22Rv1 (cell line): Measurements from ENCODE around the gene TMEM229A.

Experiments
- CTCF ChIP-seq: fragments of 450-650 bp; IDR thresholded peaks from 2 replicates; pipeline ENCODE4 v1.5.1; 2017; ENCODE audit warnings: mild to moderate bottlenecking
- ZFX ChIP-seq: fragments of 450-650 bp; IDR thresholded peaks from 2 replicates; pipeline ENCODE4 v1.6.1; 2017; ENCODE audit warnings: antibody characterized with exemption, borderline replicate concordance

- TF ChIP-seq CTCF (no peak), ZFX (no peak)
Measured at GRCh38 chr7:124027236-124027635, 5.6 kb downstream of the TMEM229A start.
